HG03066 (cell line): Measurements from ENCODE around the gene MED1.
"Not testable (repeated sequence)": the region's sequence is repeated elsewhere in the genome, so short reads cannot be mapped to it uniquely, and the experiment has no call there.

Source experiments
- ATAC-seq: cut with Tn5 transposase; IDR thresholded peaks from one replicate; pipeline ENCODE4 v1.9.1; 2021; ENCODE audit warnings: low read depth; ENCODE audit not compliant: unreplicated experiment

The MED1 gene

GRCh38 chr17:39450847-39451581 is at the start of gene MED1:
MED1 (minus strand) TSS chr17:39451263; CDS start chr17:39451062, 201 bp downstream.
- peak; percentile 84 for ATAC-seq

- not testable (repeated sequence) for ATAC-seq
These were observed 45.9 kb upstream of the MED1 start for GRCh38 chr17:39496921-39497320.

- ATAC-seq: no peak
These were observed 36.9 kb upstream of the MED1 start for GRCh38 chr17:39487946-39488345.

- ATAC-seq: not testable (repeated sequence)
These were observed 36.4 kb upstream of the MED1 start for GRCh38 chr17:39487490-39487889.

GRCh38 chr17:39486242-39486641 is 35.2 kb upstream of the MED1 start:
- ATAC-seq: no peak

GRCh38 chr17:39485555-39485954 is 34.5 kb upstream of the MED1 start:
- no peak for ATAC-seq

GRCh38 chr17:39484178-39484577 is 33.1 kb upstream of the MED1 start:
- ATAC-seq: no peak

GRCh38 chr17:39483506-39483905 is 32.4 kb upstream of the MED1 start:
- ATAC-seq: no peak

GRCh38 chr17:39479631-39480030 is 28.6 kb upstream of the MED1 start:
- ATAC-seq: not testable (repeated sequence)

- ATAC-seq: no peak
These were observed 22.2 kb upstream of the MED1 start for GRCh38 chr17:39473310-39473709.

GRCh38 chr17:39468610-39469009 is 17.5 kb upstream of the MED1 start:
- not testable (repeated sequence) for ATAC-seq

- ATAC-seq: not testable (repeated sequence)
These were observed 13.6 kb upstream of the MED1 start for GRCh38 chr17:39464639-39465181.

- no peak for ATAC-seq
These were observed 11.7 kb upstream of the MED1 start for GRCh38 chr17:39462631-39463375.

- peak; percentile 60 for ATAC-seq
These were observed 11.0 kb upstream of the MED1 start for GRCh38 chr17:39461926-39462569.

- peak; percentile 65 for ATAC-seq
These were observed 10.3 kb upstream of the MED1 start, which contains the start of gene CDK12 for GRCh38 chr17:39461113-39461925. CDK12 (plus strand) TSS chr17:39461486; CDS start chr17:39462072, 586 bp downstream.

GRCh38 chr17:39455919-39456318 is 4.9 kb upstream of the MED1 start:
- ATAC-seq: no peak

- ATAC-seq: no peak
These were observed 1.0 kb downstream of the MED1 start for GRCh38 chr17:39450051-39450450.

- ATAC-seq: no peak
These were observed 3.5 kb downstream of the MED1 start for GRCh38 chr17:39447561-39447960.

- no peak for ATAC-seq
These were observed 7.7 kb downstream of the MED1 start for GRCh38 chr17:39443326-39443725.

- ATAC-seq: not testable (repeated sequence)
These were observed 11.2 kb downstream of the MED1 start for GRCh38 chr17:39439868-39440267.
